GM19372 (cell line): ENCODE measurements around the gene RBM33.

ENCODE experiments used
- ATAC-seq: cut with Tn5 transposase; IDR thresholded peaks from one replicate; pipeline ENCODE4 v1.9.1; 2021; ENCODE audit warnings: mild to moderate bottlenecking, low read depth, moderate library complexity; ENCODE audit not compliant: unreplicated experiment

Gene RBM33

DNA sequence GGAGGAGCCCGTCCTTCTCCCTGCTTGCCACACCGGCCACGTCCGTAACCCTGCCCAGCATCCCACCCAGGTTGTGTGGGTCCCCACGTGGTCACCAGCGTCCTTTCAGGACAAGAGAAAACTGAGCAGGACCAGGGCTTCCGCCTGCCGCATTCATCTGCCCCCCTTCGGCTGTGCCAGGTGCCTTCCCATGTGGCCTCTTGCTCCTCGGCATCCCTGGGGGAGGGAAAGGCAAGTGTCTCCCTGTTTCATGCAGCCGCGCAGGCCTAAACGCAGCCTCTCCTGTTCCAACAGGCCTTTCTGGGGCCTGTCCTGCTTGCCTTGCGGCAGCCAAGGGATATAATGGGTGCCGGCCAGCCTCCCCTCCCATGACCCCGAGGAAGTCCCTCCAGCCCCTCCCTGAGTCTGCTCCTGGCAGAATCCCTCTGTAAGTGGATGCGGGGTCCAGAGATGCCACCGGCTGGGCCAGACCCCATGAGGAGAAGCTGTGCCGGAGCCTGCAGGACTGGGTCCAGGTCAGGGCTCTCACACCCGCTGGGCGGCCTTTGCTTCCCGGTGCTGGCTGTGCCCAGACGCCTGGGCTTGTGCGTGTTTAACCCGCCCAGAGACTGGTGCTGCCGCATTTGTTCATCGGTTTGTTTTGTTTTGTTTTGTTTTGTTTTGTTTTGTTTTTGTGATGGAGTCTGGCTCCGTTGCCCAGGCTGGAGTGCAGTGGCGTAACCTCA lies 144.7 kb downstream of the RBM33 start:
- no peak for ATAC-seq

DNA sequence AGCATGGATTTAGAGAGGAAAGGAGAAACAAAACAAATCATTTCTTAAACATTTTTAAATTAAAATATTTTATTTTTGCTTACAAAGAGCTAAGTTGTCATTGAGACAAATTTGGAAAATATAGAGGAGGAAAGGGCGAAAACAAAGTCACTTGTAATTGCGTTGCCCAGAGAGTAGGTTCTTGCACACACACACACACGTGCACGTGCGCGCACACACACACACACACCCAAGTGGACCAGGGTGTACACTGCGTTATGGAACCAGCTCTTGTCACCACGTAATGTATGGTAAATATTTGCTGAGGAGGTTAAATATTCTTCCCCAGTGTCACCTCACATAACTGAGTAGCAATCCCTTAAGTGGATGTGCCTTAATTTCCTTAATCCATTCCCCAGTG lies 146.2 kb downstream of the RBM33 start:
- ATAC-seq, result no peak

DNA sequence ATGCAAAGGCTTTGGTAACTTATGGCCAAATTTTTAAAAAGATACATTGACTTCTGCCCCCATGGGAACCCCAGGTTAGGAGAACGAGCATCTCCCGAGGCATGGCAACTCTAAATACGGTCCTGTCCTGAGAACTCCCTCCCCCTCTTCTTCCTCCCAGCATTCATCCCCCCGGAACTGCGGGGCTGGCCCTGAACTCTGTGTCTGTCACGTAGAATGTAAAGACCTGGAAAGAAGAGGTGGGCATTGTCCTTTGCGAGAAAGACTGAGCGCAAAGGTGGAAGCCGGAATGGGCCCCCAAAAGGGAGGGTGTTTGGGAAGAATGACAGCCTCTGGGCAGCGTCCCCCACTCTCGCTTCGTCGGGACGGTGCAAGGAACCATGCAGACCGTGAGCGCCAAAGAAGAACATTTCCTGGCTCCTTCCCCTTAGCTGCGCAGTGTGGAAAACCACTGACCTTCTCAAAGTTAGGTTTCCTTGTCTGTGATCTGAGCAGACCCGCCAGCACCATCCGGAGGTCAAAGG lies 146.8 kb downstream of the RBM33 start:
- ATAC-seq, result no peak

DNA sequence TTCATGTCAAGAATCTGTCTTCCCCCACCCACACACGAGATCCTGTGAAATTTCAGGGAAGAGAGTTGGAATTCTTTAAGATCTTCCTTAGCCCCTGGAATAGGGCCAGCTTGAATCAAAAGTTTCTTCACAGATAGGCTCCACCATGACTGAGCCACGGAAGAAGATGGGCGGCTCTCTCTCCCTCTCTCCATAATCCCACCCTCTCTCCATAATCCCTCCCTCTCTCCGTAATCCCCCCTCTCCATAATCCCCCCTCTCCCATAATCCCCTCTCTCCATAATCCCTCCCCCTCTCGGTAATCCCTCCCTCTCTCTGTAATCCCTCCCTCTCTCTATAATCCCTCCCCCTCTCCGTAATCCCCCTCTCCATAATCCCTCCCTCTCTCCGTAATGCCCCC lies 147.4 kb downstream of the RBM33 start:
- no peak for ATAC-seq

DNA sequence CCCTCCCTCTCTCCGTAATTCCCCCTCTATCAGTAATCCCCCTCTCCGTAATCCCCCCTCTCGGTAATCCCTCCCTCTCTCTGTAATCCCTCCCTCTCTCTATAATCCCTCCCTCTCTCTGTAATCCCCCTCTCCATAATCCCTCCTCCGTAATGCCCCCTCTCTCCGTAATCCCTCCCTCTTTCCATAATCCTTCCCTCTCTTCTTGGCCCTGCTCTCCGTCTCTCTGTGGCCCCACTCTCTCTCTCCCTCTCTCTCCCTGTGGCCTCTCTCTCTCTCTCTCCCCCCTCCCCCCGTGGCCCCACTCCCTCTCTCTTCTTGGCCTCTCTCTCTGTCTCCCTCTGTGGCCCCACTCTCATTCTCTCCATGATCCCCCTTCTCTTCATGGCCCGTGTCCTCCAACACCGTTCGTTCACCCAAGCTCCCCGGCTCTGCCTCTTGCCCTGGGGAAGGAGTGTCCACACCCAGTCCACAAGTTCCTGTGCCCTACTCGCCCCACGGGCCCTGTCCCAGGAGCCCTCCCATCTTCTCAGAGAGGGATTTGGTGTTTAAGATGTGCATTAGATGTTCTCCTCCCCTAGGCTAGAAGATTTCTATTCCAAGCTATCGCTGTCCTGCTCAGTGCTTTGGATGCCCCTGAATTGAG lies 148.0 kb downstream of the RBM33 start:
- no peak for ATAC-seq

DNA sequence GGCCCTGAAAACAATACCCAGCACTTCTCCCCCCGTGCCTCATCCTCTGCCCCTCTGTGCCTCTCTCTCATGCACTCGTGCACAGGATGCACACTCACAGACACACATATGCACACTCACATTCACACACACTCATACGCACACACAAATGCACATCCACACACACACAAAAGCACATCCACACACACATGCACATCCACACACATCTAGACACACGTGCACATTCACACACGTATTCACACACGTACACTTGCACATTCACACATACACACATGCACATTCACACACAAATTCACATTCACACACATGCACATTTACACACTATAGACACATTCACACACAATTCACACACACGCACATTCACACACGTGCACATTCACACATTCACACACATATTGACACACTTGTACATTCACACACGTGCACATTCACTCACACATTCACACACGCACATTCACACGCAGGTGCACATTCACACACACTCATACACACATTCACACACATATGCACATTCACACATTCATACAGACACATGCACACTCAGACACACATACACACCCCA lies 148.6 kb downstream of the RBM33 start:
- ATAC-seq, result no peak

DNA sequence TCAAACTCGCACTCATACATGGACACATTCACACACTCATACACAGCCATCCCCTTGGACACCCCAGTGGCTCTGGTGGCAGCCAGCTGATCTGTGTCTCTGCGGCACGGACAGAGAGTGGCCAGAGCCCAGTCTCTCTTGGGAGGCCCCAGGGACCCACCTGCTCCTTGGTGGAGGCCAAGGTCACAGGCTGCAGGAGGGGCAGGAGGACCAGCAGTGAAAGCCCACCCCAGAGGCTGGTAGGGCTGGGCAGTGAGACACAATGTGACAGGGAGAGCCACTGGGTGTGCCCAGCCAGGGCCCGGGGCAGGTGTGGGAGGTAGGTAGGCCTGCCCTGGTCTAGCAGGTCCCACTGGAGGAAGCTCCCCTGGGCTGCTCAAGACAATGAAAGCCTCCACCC lies 149.3 kb downstream of the RBM33 start:
- no peak for ATAC-seq

DNA sequence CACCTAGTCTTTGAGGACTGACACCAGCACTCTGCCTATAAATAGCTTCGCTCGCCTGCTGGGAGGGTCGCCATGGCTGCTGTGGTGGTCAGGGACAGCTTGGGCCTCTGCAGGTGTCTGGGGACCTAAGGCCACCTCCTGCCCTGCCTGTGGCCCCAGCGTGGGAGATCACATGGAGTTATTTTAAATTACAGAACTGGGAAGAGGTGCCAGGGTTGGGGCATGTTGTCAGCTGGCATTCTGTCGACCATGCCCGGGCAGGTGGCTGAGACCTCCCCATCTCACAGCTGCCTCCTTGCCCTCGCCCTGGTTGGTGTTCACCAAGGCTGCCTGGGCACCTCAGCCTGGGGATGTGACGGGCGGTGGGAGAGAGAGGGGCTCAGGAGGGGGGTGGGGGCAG lies 149.7 kb downstream of the RBM33 start:
- no peak for ATAC-seq

DNA sequence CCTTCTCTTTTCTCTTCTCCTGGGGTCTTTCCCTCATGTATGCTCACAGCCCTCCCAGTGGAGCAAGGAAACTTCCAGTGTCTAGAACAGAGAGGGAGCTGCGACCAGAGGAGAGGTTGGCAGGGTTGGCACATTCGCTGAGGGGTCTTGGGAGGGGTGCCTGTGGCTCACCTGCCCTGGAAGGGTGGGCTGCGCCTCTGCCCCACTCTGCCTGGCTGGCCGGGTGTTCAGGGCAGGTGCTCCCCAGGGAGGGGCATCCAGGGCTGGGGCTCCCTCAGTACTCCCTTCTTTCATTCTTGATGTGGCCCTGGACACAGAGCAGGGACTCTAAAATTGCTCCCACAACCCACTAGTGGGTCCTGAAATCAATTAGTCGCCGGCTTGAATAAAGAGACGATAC lies 150.9 kb downstream of the RBM33 start:
- ATAC-seq, result no peak

DNA sequence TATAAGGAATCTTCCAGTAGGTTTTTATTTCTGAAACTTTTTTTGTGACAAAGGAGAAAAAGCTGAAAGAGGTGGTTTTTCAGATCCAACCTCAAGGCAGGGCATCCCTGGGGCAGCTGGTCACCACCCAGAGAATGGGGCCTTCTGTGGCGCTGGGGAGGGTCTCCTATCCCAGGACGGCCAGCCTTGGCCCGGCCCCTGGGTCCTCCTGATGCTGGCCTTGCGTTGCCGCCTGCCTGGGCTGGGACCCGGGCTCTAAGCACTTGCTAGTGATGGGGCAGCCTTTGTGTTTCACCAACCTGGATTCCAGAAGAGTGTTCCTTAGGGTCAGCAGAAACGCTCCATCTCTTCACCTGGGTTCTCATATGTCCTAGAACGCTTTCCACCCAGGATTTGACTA lies 151.5 kb downstream of the RBM33 start:
- ATAC-seq, result no peak

DNA sequence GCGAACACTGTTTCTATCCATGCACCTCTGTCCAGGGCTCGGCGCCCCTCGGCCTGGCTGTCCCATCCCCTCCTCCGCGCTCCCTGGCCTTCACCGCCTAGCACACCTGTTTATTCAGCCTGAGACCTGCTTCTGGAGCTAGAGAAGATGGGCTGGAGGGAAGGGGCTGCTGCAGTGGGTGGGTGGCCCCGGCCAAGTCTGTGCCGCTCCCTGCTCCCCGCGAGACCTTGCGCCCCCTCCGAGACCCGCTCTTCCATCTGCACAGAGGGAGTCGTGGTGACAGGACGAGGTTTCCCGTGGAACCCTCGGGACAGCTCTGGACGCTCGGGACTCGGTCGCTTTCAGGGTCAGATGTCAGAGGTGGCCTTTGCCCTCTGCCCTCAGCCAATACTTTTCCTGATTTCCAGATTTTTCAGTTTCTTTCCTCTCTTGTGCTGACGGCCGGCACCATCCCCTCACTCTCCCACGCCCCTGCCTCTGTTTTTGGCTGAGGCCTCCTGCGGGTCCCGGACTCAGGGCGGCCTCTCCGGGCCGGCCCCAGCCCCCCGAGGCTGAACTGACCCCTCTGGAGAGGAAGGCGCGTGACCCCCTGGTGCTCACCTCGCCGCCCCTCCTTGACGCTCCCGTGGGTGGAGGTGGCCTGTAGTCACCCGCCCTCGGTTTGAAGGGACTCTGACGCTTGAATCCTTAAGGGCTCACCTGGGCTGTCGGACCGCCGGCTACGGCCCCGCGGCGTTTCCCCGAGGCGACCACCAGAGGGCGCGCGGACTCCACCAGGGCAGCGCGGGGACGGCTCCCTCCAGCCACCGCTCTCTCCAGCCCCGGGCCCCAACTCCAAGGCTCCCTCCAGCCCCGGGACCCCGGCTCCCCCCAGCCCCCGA lies 152.2 kb downstream of the RBM33 start:
- ATAC-seq, result peak; percentile 80

DNA sequence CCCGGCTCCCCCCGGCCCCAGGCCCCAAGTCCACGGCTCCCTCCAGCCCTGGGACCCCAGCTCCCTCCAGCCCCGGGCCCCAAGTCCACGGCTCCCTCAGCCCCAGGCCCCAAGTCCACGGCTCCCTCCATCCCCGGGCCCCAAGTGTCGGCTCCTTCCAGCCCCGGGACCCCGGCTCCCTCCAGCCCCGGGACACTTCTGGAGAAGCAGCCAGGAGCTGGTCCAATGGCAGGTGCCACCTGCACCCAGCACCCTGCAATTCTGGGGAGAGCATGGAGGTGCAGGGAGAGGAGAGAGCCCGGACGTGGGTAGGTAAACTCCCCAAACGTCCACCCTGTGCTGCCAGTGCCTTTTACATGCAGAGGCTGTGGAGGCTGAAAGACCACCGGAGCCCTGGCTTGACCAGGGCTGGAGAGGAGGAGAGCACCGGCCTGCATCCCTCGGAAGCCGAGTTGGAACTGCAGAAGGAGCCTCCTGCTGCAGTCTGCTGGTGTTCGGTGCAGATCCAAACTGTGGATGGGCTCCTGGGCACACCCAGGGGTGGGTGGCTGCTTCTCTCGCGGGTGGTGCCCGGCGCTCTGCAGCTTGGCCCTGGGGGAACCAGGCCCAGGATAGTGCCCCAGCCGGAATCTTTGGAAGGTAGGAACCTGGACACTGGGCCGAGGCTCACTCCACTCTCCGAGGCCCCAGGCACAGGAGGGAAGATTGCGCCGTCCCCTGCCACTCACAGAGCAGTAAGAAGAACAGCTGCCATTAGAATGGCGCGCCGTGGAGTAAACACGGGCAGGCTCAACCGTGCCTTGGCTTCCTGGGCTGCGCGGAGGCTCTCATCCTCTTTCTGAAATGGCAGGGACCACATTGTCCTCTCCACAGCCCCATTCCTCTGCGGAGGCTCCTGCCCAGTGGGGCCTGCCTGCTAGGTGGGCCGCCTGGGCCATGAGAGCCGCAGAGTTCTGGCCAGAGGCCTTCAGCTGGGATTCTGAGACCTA lies 153.1 kb downstream of the RBM33 start:
- no peak for ATAC-seq

DNA sequence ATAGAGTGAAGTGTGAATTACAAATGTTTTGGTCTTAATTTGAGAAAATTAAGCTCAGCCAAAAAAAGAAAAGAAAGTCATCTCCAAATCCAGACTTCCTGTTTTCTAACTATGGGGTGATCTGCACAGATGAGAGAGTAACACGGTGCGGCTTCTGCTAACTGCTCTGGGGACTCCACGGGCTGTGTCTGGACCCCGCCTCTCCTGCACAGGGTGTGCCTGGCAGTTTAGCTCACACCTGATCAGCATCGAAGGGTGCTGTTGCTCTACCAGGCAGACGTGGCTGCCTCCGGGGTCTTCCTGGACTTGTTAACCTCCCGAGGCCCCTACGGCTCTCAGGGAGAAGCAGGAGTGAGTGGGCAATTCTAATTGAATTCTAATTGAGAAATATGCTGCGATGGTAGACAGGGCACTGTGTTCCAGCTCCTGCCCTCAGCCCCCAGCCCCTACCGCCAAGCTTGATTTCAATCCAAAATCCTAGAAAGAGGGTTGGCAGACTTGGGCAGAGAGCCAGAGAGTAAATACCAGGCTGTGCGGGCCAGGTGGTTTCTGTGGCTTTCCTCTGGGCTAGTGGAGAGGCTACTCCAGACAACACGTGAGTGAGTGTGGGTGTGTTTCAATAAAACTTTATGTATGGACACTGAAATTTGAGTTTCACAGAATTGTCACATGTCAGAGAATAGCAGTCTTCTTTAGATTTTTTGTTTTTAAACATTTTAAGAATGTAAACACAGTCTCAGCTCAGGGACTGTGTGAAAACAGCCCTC lies 154.4 kb downstream of the RBM33 start:
- no peak for ATAC-seq

DNA sequence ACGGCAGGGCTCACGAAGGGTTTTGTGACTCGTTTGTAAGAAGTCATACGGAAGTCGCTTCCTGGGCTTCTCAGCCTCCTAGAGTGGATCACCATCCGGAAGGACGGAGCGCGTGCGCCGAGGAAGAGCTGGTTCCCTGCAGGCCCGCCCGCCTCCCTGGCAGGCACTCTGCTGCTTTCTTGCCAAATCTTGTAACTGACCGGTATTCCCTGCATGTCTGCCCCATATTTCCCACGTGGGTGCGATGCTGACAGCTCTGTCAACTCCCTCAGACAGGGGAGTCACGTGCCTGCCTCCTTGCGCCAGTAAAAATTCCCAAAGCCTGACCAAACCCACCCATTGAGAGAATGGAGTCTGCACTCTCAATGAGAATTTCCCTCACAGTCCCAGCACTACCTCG lies 155.1 kb downstream of the RBM33 start:
- no peak for ATAC-seq

DNA sequence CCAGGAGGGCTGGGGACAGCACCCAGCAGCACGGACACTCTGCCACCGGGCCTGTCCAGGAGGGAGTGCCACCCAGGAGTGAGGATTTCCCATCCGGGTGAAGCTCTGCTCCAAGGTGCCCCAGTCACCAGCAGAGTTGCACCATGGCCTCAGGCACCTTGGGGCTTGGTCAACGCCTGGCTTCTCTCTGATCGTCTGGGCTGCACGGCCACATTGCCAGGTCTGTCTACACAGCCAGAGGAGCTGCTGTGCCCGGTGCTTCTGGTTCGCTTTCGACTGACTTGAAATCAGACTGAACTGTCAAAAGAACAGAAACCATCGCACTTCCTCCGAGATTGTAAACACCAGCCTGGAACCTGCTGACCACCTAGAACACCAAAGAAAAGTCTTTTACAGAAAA lies 155.8 kb downstream of the RBM33 start:
- ATAC-seq, result no peak

DNA sequence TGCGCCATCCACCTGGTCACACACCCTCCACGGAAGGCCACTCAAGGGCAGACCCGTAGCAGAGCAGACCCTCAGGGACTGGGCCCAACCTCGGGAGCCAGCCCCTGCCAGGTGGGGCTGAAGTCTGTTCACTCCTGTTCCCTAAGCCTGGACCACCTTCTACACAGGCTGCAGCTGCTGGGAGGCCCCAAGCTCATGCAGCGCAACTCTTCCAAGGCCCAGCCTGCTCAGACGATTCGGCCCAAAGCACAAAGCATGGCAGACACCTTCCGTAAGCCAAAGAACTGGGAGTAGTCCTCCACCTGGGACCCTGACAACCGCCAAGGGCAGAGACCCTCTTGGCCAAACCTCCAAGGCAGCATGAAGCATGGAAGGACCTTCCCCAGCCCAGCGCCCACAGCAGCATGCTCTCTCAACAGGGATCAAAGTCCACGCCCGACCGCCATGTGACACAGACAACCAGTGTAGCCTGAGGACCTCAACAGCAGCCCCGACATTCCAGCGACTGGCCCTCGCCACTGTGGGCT lies 156.3 kb downstream of the RBM33 start:
- no peak for ATAC-seq

DNA sequence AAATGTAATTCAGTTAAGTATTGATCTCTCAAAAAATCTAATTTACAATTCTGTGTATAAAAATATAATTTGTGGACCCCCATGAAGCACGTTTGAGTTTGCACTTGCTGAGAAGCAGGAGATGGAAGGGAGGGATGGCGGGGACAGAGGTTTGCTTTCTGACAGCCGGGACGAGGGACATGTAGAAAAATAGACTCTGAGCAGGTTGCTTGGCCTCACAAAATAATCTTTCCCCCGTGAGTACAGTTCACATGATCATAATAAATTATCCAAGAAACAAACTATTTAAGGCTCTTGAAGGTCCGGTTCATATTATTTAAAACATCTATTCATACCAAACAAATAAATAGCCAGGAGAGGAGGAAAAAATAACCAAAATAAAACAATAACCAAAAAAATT lies 157.8 kb downstream of the RBM33 start:
- ATAC-seq, result no peak

DNA sequence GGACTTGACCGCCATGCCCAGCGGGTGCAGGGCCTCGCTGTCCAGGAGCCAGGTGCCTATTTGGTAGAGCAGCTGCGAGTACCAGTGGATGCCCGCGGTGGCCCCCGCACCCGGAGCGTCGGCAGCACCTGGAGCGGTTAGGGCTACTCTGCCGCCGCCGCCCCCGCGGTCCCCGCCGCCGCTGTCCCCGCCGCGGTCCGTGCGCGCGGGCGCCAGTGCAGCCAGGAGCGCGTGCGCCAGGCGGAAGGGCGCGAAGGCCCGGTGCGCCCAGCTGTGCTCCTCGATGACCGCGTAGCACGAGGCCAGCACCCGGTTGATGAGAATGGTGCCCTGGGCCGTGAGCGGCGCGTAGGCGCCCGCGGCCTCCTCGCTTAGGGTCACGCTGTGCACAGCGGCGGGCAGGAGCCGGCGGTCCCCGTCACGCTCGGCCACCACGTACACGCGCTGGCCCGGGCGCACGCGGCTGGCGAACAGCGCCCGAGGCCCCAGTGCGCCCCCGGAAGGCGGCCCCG lies 158.5 kb downstream of the RBM33 start:
- ATAC-seq, result no peak
